ENCODE results near the gene CD300C.
"Not testable (repeated sequence)": the region's sequence is repeated elsewhere in the genome, so short reads cannot be mapped to it uniquely, and the experiment has no call there.

Gene CD300C

GRCh38 chr17:74545843-74546230 lies at the start of gene CD300C:
Gene CD300C (minus strand): TSS chr17:74546115. CDS start chr17:74545782, 333 bp downstream.
- DNase-seq = no peak

GRCh38 chr17:74595037-74595750 lies 49.3 kb upstream of the CD300C start:
- DNase-seq = no peak

GRCh38 chr17:74592087-74592990 lies 46.4 kb upstream of the CD300C start, which contains the start of gene CD300LD:
Gene CD300LD (minus strand): TSS chr17:74592283. CDS start chr17:74592202, 81 bp downstream.
- DNase-seq = no peak

GRCh38 chr17:74591503-74591902 lies 45.6 kb upstream of the CD300C start:
- DNase-seq = no peak

- no peak for DNase-seq
These were observed 39.8 kb upstream of the CD300C start for GRCh38 chr17:74585711-74586110.

- no peak for DNase-seq
These were observed 38.6 kb upstream of the CD300C start for GRCh38 chr17:74584292-74585060.

GRCh38 chr17:74582633-74583032 lies 36.7 kb upstream of the CD300C start:
- DNase-seq = no peak

GRCh38 chr17:74579900-74580299 lies 34.0 kb upstream of the CD300C start:
- no peak for DNase-seq

GRCh38 chr17:74578979-74579378 lies 33.1 kb upstream of the CD300C start:
- DNase-seq = no peak

GRCh38 chr17:74574489-74575142 lies 28.7 kb upstream of the CD300C start:
- no peak for DNase-seq

- not testable (repeated sequence) for DNase-seq
These were observed 27.7 kb upstream of the CD300C start for GRCh38 chr17:74573635-74574034.

- no peak for DNase-seq
These were observed 27.3 kb upstream of the CD300C start for GRCh38 chr17:74573169-74573568.

GRCh38 chr17:74571621-74572270 lies 25.8 kb upstream of the CD300C start:
- DNase-seq = no peak

GRCh38 chr17:74569020-74570003 lies 23.4 kb upstream of the CD300C start:
- peak; percentile 35 to 52 for DNase-seq

- no peak for DNase-seq
These were observed 22.4 kb upstream of the CD300C start for GRCh38 chr17:74568106-74568873.

GRCh38 chr17:74567397-74567796 lies 21.5 kb upstream of the CD300C start, which contains the start of gene CD300H:
Gene CD300H (minus strand): TSS chr17:74567509.
- no peak for DNase-seq

GRCh38 chr17:74566132-74566753 lies 20.3 kb upstream of the CD300C start:
- DNase-seq = peak; percentile 41 to 49

- no peak for DNase-seq
These were observed 19.2 kb upstream of the CD300C start for GRCh38 chr17:74565126-74565525.

- no peak for DNase-seq
These were observed 17.4 kb upstream of the CD300C start for GRCh38 chr17:74563358-74563757.

All from activated CD4-positive, alpha-beta T cell treated with anti-CD3 and anti-CD28 coated beads, Interleukin-2, amount 50 U/mL, for 48 hours (primary cell).